ENCODE data around the gene MLLT1.

Gene MLLT1

DNA sequence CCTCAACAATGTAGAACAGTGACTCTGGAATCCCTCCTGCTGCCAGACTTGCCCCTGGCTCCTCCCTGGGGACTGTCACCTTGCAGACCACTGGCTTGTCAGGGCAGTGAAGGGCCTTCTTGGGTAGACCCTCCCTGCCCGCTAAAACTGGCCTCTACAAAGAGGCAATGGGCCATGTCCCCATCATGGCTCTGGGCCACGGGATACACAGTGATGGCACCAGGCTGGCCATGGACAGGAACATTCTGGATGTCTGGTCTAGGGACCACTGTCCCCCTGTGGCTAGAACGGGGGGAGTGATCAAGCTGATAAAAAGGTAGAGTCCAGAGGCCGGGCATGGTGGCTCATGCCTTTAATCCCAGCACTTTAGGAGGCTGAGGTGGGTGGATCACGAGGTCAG lies 83.4 kb downstream of the MLLT1 start:
- no peak for ATAC-seq (ENCODE audit: low read depth)
- H3K36me3 Mint-ChIP-seq: peaks cover 26% of the 10 kb centered on the region
- no peaks in the 10 kb centered on the region for H3K27me3 Mint-ChIP-seq
- H3K9me3 Mint-ChIP-seq: no peaks in the 10 kb centered on the region
- H3K4me1 Mint-ChIP-seq: peaks cover 10% of the 10 kb centered on the region
- no peak overlapping the region for H3K4me3 Mint-ChIP-seq
- no peak overlapping the region for H3K27ac Mint-ChIP-seq
- DNase-seq (ENCODE audit: low spot score in 2 of 2): no peak

DNA sequence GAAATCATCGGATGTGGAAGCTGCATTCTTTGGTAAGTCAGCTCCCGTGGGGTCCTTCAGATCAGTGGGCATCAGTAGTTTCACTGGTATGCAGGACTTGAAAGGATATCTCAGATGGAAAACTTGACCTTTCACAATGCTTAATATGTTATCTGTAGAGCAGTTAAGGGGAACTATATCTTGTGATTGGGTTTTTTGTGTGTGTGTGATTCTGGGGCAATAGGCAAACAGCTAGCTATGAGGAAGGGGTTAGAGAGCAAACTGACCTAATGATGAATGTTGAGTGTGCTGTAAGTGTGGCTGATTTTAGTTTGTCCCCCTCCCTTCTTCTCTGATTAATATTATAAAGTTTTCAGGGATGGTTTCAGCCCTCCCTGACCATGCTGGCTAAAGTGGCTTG lies 91.0 kb downstream of the MLLT1 start:
- ATAC-seq (ENCODE audit: low read depth) (no peak), DNase-seq (ENCODE audit: low spot score in 2 of 2) (no peak)
- H3K27ac Mint-ChIP-seq: no peak overlapping the region
- no peak overlapping the region for H3K4me3 Mint-ChIP-seq
- H3K9me3 Mint-ChIP-seq: peaks cover 10% of the 10 kb centered on the region
- peaks cover 18% of the 10 kb centered on the region for H3K36me3 Mint-ChIP-seq
- no peaks in the 10 kb centered on the region for H3K27me3 Mint-ChIP-seq
- H3K4me1 Mint-ChIP-seq: no peaks in the 10 kb centered on the region

DNA sequence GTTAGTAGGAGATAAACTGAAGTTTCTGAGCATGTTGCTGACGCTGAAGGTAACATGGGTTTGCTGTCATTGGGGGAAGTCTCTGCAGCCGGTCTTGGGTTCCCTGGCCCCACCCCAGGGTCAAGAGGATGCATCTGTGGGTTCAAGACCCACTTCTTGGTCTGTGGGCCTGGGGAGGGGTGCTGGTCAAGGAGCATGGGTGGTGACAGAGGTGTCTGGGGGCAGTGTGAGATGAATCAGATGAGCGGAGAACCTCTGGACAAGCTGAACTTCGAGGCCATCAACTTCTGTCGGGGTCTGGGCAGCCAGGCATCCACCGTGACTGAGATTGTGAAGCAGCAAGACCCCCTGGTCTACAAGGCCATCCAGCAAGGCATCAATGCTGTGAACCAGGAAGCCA lies 92.4 kb downstream of the MLLT1 start:
- Mint-ChIP-seq H3K4me1 (no peaks in the 10 kb centered on the region), H3K36me3 (peaks cover 10% of the 10 kb centered on the region), H3K27me3 (peaks cover 6% of the 10 kb centered on the region), H3K27ac (no peak overlapping the region), H3K4me3 (no peak overlapping the region), H3K9me3 (peaks cover 10% of the 10 kb centered on the region)
- no peak for ATAC-seq (ENCODE audit: low read depth)
- DNase-seq (ENCODE audit: low spot score in 2 of 2): no peak

DNA sequence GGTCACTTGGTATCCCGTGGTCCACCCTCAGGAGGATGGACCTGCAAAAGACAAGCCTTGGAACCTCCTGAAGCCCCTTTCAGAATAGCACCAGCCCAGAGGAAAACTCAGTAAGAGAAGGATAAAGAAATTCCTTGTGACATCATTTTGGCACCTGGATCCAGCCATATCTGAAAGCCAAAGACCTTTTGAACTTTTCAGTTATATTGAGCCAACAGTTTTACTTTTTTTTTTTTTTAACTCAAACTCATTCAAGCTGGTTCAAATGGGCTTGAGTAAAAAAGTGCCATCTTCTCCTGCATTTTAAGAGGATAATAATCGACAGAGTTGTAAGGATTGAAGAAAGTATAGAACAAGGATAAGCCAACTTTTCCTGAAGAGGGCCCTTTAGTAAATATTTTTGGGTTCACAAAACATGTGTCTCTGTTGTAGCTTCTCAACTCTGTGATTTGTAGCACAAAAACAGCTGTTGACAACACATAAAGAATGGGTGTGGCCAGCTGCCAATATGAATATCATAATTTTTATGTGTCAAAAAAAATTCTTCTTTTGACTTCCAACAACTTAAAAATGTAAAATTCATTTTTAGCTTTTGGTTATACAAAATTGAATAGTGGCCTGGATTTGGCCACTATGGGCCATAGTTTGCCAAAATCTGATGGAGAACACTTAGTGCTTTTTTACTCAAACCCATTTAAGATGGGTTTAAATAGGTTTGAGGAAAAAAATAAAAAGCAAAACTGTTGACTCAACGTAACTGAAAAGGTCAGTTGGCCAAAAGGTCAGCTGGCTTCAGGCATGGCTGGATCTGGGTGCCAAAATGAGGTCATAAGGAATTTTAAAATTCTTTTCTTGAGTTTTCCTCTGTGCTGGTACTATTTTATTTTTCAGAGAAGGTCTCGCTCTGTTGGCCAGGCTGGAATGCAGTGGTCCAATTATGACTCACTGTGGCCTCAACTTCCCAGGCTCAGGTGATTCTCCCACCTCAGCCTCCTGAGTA lies 93.6 kb downstream of the MLLT1 start:
- Mint-ChIP-seq H3K27me3 (peaks cover 6% of the 10 kb centered on the region), H3K27ac (no peak overlapping the region), H3K4me3 (no peak overlapping the region), H3K4me1 (no peaks in the 10 kb centered on the region), H3K9me3 (peaks cover 10% of the 10 kb centered on the region), H3K36me3 (peaks cover 2% of the 10 kb centered on the region)
- DNase-seq (ENCODE audit: low spot score in 2 of 2) (no peak), ATAC-seq (ENCODE audit: low read depth) (no peak)

DNA sequence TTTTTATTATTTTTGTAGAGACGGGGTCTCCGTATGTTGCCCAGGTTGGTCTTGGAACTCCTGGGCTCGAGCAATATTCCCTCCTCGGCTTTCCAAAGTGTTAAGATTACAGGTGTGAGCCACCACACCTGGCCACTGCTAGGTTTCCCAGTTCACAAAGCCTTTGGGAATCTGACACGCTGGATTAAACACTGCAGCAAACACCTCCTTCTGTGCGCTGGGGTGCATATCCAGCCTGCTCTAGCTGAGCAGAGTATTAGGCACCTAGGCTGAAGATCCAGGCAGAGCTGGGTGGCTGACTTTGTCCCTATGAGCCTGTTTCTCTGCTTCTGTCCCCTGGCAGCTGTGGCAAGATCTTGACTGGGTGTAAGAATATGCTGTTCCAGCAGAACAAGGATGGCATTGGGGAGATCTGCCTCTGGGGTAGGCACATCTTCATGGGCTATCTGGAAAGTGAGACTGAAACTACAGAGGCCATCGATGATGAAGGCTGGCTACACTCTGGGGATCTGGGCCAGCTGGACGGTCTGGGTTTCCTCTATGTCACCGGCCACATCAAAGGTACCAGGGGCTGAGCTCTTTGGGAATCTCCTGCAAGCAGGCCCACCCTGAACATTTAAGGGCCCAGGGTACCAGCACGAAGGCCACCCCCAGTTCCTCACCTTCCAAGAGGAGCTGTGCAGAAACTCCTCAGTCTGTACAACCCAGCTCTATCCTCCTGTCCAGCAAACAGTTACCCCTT lies 94.5 kb downstream of the MLLT1 start:
- no peak for DNase-seq (ENCODE audit: low spot score in 2 of 2)
- H3K36me3 Mint-ChIP-seq: no peaks in the 10 kb centered on the region
- peaks cover 8% of the 10 kb centered on the region for H3K27me3 Mint-ChIP-seq
- H3K9me3 Mint-ChIP-seq: peaks cover 10% of the 10 kb centered on the region
- no peak overlapping the region for H3K27ac Mint-ChIP-seq
- H3K4me1 Mint-ChIP-seq: no peaks in the 10 kb centered on the region
- no peak overlapping the region for H3K4me3 Mint-ChIP-seq
- no peak for ATAC-seq (ENCODE audit: low read depth)

DNA sequence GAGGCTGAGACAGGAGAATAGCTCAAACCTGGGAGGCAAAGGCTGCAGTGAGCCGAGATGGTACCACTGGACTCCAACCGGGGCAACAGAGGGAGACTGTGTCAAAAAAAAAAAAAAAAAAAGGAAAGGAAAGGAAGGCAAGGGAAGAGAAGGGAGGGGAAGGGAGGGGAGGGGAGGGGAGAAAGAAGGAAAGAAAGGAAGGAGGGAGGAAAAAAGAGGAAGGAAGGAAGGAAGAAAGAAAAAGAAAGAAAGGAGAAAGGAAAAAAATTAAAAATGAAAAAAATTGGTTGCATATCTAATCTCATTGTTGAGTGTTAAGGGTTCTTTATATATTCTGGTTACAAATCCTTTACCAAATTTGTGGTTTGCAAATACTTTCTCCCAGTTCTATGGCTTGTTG lies 98.7 kb downstream of the MLLT1 start:
- Mint-ChIP-seq H3K4me1 (no peaks in the 10 kb centered on the region), H3K27ac (no peak overlapping the region), H3K4me3 (no peak overlapping the region), H3K36me3 (no peaks in the 10 kb centered on the region), H3K27me3 (peaks cover 18% of the 10 kb centered on the region), H3K9me3 (peaks cover 3% of the 10 kb centered on the region)
- ATAC-seq (ENCODE audit: low read depth): no peak
- DNase-seq (ENCODE audit: low spot score in 2 of 2): no peak

DNA sequence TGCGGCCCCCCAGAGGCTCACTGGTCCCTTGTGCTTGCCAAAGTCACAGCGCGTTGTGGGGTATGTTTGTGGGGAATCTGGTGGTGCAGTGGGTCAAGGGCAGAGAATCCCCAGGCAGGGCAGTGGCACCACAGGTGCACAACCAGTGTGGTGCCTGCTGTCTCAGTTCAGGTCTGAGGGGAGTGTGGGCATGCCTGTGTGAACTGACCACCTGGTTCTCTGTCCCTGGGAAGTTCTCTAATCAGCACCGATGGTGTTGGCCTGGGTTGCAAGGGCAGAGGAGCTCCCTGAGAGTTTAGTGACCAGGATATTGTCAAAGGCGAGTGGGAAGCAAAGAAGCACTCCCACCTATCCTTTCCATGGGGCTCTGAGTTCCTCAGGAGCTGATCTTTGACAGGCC lies 106.6 kb downstream of the MLLT1 start:
- H3K27ac Mint-ChIP-seq: no peak overlapping the region
- no peak for ATAC-seq (ENCODE audit: low read depth)
- H3K27me3 Mint-ChIP-seq: peaks cover 12% of the 10 kb centered on the region
- peaks cover 10% of the 10 kb centered on the region for H3K9me3 Mint-ChIP-seq
- H3K4me1 Mint-ChIP-seq: no peaks in the 10 kb centered on the region
- peaks cover 2% of the 10 kb centered on the region for H3K36me3 Mint-ChIP-seq
- no peak overlapping the region for H3K4me3 Mint-ChIP-seq
- DNase-seq (ENCODE audit: low spot score in 2 of 2): no peak

DNA sequence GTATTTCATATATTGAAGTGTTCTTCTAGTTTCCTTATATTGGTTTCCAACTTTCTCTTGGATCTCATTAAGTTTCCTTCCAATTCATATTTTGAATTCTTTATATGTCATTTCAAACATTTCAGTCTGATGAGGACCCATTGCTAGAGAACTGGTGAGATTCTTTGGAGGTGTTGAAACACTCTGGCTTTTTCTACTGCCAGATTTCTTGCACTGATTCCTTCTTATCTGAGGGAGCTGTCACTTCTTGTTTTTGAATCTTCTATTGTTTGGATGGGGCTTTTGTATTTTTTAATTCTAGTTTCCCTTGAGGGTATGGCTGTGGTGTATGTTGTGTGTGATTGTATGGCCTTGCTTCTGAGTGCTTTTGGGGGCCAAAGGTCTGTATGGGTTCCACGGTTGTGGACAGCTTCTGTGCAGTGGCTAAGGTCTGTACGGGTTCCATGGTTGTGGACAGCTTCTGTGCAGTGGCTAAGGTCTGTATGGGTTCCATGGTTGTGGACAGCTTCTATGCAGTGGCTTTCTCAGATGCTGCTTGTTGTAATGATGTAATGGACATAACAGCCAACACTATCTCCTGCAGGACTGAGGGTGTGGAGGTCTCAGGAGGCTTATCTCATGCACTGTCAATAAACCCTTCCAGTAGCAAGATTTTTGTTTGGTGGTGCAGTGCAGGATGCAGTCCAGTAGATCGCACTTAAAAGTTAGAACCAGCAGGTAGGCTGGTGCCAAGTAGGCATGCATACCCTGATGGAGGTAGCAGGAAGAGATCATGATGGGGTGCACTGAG lies 107.5 kb downstream of the MLLT1 start:
- ATAC-seq (ENCODE audit: low read depth): no peak
- Mint-ChIP-seq H3K27ac (no peak overlapping the region), H3K4me3 (no peak overlapping the region), H3K27me3 (peaks cover 10% of the 10 kb centered on the region), H3K4me1 (no peaks in the 10 kb centered on the region), H3K36me3 (peaks cover 2% of the 10 kb centered on the region), H3K9me3 (peaks cover 10% of the 10 kb centered on the region)
- DNase-seq (ENCODE audit: low spot score in 2 of 2): no peak

DNA sequence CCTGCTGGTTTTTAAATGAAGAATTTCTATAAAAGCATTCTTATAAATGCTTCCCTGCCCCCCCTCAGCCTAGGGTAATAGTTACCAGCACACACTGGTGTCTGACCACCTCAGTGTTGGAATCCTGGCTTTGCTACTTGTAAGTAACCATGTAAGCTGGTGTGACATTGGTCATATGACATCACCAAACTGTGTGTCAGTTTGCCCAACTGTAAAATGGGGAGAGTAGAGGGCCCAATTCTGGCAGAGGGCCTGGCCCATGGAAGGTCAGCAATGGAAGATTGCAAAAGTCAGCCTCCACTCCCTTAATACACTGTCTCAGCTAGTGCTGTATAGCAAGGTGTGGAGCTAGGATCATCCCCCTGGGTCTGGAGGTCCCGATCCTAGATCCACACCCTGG lies 112.7 kb downstream of the MLLT1 start:
- Mint-ChIP-seq H3K4me3 (no peak overlapping the region), H3K27me3 (peaks cover 5% of the 10 kb centered on the region), H3K27ac (no peak overlapping the region), H3K36me3 (peaks cover 2% of the 10 kb centered on the region), H3K9me3 (peaks cover 8% of the 10 kb centered on the region), H3K4me1 (peaks cover 4% of the 10 kb centered on the region)
- ATAC-seq (ENCODE audit: low read depth): no peak
- no peak for DNase-seq (ENCODE audit: low spot score in 2 of 2)

DNA sequence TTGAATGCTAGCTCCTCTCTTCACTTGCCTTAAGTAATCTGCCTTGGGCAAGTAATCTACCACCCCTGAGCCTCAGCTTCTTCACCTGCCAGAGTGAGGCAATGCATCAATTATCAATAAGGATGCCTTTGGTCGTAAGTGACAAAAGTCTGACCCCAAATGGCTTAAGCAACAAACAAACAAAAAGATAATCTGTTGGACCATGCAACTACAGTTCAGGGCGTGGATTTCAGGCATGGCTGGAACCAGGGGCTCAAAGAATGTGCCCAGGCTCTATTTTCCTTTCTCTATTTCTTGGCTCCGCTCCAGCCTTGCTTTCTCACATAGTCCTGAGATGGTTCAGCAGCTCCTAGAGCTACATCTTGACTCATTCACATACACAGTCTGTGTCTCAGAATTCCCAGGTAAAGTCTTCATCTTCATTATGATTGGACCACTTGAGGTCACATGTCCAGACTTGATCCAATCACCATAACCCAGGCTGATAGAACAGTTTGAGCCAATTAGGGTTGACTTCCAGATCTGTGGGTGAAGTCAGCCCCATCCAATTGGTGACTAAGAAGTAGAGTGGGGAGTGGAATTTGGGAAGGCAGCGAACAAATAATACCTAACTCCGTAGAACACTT lies 114.8 kb downstream of the MLLT1 start:
- Mint-ChIP-seq H3K4me3 (no peak overlapping the region), H3K9me3 (peaks cover 8% of the 10 kb centered on the region), H3K4me1 (peaks cover 9% of the 10 kb centered on the region), H3K27me3 (peaks cover 5% of the 10 kb centered on the region), H3K36me3 (peaks cover 8% of the 10 kb centered on the region), H3K27ac (no peak overlapping the region)
- no peak for DNase-seq (ENCODE audit: low spot score in 2 of 2)
- no peak for ATAC-seq (ENCODE audit: low read depth)

DNA sequence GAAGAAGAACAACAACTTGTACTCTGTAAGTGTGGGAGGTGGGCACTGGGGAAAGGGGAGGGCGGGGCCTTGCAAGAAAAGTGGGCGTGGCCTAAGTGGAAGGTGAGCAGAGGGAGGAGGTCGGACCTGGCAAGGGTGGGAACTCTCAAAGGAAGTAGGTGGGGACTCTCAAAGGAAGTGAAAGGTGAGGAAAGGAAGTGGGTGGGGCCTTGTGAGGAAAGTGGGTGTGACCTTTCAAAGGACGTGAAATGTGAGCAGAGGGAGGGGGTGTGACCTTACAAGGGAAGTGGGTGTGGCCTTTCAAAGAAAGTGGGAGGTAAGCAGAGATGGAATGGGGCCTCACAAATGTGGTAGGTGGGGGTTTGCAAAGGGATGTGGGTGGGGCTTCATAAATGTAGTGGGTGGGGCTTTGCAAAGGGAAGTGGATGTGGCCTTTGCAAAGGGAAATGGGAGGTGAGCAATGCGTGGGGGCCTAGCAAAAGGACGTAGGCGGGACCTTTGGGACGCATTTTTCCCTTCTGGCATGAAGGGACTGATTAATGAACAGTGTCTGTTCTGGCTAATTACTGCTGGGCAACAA lies 118.4 kb downstream of the MLLT1 start:
- peak; percentile 81 for ATAC-seq (ENCODE audit: low read depth)
- peaks cover 10% of the 10 kb centered on the region for H3K9me3 Mint-ChIP-seq
- DNase-seq (ENCODE audit: low spot score in 2 of 2): peak; percentile 21 to 23
- H3K36me3 Mint-ChIP-seq: peaks cover 7% of the 10 kb centered on the region
- H3K27ac Mint-ChIP-seq: peak overlapping the region; percentile 46
- H3K4me3 Mint-ChIP-seq: peak overlapping the region; percentile 34
- H3K4me1 Mint-ChIP-seq: peaks cover 9% of the 10 kb centered on the region
- peaks cover 5% of the 10 kb centered on the region for H3K27me3 Mint-ChIP-seq
